HG03565 (cell line): ENCODE measurements around the gene IDI1.
A peak's percentile ranks its signal among the peaks of the same experiment; 100 is the strongest.
"Not testable (repeated sequence)": the region's sequence is repeated elsewhere in the genome, so short reads cannot be mapped to it uniquely, and the experiment has no call there.

Experiments used
- ATAC-seq: cut with Tn5 transposase; IDR thresholded peaks from one replicate; pipeline ENCODE4 v1.9.1; 2021; ENCODE audit warnings: mild to moderate bottlenecking, moderate library complexity; ENCODE audit not compliant: unreplicated experiment

Gene IDI1

DNA sequence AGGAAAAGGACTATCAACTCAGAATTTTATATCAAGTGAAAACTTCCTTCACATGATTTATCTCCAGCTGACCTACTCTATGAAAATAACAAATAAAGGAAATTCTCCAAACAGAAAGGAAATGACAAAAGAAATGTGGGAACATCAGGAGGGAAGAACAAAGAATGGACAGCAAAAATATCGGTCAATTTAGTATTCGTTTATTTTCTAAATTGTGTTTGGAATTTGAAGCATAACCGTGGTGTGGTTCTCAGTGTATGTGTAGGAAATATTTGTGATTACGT lies 16.0 kb upstream of the IDI1 start:
- no peak for ATAC-seq

GRCh38 chr10:1063232-1063865 lies 14.4 kb upstream of the IDI1 start:
- no peak for ATAC-seq

- no peak for ATAC-seq
Observed at GRCh38 chr10:1061930-1062774, 13.2 kb upstream of the IDI1 start.

DNA sequence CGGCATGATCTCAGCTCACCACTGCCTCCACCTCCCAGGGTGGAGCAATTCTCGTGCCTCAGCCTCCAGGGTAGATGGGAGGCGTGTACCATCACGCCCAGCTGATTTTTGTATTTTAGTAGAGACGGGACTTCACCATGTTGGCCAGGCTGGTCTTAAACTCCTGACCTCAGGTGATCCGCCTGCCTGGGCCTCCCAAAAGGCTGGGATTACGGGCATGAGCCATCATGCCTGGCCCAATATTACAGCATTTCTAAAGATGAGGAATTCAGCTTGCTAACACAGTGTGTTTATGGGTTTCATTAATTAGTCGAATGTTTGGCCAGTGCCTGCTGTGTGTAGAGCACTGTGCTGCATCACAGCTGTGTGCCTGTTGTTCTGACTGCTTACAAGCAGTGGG lies 11.0 kb upstream of the IDI1 start:
- ATAC-seq, result no peak

DNA sequence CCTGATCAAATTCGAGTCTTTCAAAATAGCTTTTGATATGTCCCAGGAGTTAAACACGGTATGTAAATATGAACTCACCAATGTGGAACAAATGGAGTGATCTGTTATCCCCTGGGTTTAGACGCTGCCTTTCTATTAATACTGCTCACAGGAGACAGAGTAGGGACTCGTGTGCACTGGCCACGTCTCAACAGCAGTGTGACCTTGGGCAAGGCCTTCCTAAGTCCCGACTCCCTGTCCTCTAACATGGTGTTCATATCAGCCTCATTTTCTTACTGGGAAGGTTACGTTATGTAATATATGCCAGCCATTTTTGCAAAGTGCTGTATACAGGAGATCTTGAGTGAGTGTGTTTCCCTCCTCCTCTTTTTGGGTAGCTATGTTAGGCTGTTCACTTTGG lies 9.1 kb upstream of the IDI1 start:
- ATAC-seq, result no peak

GRCh38 chr10:1057106-1057657 lies 8.3 kb upstream of the IDI1 start:
- ATAC-seq, result no peak

GRCh38 chr10:1056326-1057105 lies 7.6 kb upstream of the IDI1 start, which contains the start of gene WDR37:
WDR37 (plus strand) TSS chr10:1056385; CDS start chr10:1072156, 15,771 bp downstream.
- ATAC-seq, result peak; percentile 85

- no peak for ATAC-seq
Observed at GRCh38 chr10:1054684-1055083, 5.8 kb upstream of the IDI1 start.

DNA sequence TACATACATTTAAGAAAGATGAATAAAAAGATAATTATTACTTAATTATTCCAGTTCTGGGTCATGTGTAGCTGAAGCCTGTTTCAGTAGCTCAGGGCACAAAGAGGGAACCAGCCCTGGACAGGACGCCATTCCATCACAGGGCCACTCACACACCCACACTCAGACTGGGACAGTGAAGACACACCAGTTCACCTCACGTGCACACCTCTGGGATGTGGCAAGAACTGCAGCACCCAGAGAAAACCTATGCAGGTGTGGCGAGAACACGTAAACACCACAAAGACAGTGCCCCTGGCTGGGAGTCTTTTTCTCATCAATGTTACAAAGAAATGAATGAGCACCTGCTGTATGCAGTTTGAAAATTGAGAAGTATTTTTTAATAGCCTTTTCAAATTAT lies 1.6 kb upstream of the IDI1 start:
- ATAC-seq, result no peak

DNA sequence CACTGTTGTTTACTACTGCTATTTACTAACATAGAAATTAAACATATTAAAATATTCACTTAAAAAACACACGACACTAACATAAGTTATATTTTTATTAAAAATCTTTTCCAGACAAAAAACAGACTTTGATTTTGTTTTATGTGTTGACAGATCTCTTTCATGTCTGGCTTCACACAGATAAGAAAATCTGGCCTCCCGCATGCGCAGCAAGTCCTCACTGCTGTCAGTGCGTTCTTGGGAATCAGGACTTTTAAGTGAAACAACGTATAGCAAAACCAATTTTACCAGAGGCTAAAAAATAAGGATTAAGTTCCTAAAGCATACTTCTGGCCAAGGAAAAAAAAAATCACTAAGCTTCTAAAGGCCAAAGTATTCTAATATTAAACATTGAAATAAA lies 1.2 kb upstream of the IDI1 start:
- ATAC-seq, result no peak

GRCh38 chr10:1049425-1049958 lies 573 bp upstream of the IDI1 start:
- no peak for ATAC-seq

DNA sequence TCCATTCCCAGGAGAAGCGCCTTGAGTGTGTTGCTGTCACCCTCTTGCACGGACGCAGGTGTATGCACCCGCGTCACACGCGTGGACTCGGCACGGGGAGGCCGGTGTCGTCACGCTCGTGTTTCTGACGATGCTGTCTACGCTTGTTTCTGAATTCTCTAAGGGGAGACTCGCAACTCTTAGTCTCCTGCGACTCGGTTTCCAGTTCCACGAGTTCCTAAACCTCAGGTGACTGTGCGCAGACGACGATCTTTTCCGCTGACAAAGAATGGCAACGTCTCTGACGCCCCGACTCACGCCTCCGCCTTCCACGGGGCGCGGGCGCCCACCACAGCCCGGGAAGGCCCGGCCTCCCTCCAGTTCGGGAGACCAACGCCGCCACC lies 579 bp downstream of the IDI1 start:
- ATAC-seq, result peak; percentile 0

- ATAC-seq, result no peak
Observed at GRCh38 chr10:1047937-1048336, 982 bp downstream of the IDI1 start.

- ATAC-seq, result no peak
Observed at GRCh38 chr10:1045415-1045814, 3.5 kb downstream of the IDI1 start.

DNA sequence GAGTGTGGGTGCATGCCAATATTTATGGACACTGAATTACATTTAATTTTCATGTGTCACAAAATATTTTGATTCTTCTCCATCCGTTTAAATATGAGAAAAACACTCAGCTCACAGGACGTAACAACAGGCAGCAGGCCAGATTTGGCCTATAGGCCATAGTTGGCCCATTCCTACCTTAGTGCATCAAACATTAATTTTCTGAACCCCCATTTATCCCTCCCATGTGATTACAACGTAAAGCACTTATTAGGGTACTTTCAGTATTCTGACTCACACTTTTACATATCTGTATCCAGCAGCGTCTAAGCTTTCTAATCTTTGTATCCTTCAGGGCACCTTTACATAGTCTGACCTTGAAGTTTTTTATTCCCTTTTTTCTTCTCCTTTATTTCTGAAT lies 4.0 kb downstream of the IDI1 start:
- no peak for ATAC-seq

DNA sequence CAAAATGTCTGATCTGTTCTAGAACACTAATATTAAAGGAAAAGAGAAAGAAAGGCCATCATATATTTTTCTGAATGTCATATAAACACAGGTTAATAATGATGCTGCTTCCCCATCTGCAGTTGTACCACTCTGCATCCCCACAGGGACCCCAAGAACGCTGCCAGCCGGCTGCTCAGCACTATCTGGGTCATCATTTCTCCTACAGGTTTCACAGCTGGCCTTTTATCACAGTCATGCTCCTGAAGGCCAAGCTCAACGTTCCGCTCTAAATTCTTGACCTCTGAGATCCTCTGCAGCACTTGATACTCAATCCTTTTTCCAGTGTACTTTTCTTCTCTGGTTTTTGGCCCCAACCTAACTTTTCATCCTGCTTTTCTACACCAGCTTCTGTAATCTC lies 4.8 kb downstream of the IDI1 start:
- ATAC-seq, result no peak

- peak; percentile 62 for ATAC-seq
Observed at GRCh38 chr10:1043532-1043995, 5.4 kb downstream of the IDI1 start.

DNA sequence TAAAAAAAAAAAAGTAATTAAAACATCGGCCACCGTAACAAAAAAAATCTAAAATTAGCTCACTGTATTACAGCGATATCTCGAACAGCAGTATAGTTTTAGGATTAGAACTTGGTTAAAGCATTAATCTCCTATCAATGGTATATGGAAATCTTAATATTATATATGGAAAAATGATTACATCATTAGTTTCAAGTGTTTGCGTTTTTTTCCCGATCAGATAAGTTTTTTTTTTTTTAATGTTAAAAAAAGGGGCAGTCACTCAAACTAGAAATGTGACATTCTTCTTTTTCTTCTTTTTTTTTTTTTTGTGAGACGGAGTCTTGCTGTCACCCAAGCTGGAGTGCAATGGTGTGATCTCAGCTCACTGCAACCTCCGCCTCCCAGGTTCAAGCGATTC lies 7.4 kb downstream of the IDI1 start:
- no peak for ATAC-seq

DNA sequence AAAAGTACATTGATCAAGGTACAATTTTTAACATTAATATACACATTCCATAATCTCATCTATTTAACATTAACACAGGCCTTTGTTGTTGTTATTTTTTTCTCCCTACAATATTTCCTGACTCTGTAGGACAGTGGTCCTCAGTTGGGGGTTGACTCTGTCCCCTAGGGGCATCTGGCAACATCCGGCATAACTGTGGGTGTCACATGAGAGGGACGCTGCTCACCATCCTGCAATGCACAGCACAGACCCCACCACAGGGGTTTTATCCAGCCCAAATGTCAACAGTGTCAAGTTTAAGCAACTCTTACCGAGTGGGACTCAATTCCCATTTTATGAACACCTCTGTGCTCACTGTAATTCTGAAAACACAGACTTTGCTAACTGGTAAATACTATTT lies 8.8 kb downstream of the IDI1 start:
- ATAC-seq, result no peak

GRCh38 chr10:1038769-1039168 lies 10.2 kb downstream of the IDI1 start:
- not testable (repeated sequence) for ATAC-seq

DNA sequence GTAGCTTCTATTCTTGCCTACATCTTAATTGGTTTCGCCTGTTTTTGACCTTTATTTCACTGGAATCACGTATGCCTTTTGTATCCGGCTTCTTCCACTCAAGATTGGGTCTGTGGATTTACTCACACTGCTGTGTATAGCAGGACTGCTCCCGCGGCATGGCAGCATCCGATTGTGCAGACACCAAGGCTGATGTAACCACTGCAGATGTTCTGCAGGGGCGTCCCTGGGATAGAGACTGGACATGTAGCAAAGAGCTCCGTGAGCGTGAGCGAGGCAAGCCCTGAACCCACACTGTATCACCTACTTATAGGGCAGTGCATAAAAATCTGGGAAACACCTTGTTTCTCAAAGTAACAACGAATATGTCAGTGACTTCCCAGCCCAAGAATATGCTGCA lies 11.8 kb downstream of the IDI1 start:
- ATAC-seq, result no peak
